DND-41 (cell line): ENCODE measurements around the gene DAB1.

ENCODE experiments used
- ATAC-seq: fragments of 200-7000 bp; cut with Tn5 transposase; 3 replicates; pipeline ENCODE4 v1.9.1; 2021; ENCODE audit warnings: low read depth; ENCODE audit not compliant: insufficient read depth
- DNase-seq: peaks from one replicate; pipeline ENCODE4 v3.0.0-alpha.2; 2020
- H2AFZ ChIP-seq: 2 replicates; pipeline ENCODE4 v1.6.0; 2012; ENCODE audit warnings: low read depth, low read length
- H3K27ac ChIP-seq: 2 replicates; pipeline ENCODE4 v1.5.1; 2012; ENCODE audit warnings: low read length, inconsistent platforms
- H3K27me3 ChIP-seq: fragments of 200-600 bp; sonication (generic); 2 replicates; pipeline ENCODE4 v1.6.0; 2012; ENCODE audit warnings: low read length, mild to moderate bottlenecking, inconsistent platforms; ENCODE audit not compliant: insufficient read depth, poor library complexity
- H3K36me3 ChIP-seq: 2 replicates; pipeline ENCODE4 v1.5.1; 2012; ENCODE audit warnings: low read length, inconsistent platforms; ENCODE audit not compliant: insufficient read depth
- H3K4me1 ChIP-seq: 2 replicates; pipeline ENCODE4 v1.5.1; 2012; ENCODE audit warnings: mild to moderate bottlenecking, low read length; ENCODE audit not compliant: insufficient read depth
- H3K4me2 ChIP-seq: 2 replicates; pipeline ENCODE4 v1.6.0; 2012; ENCODE audit warnings: mild to moderate bottlenecking, moderate library complexity, low read length, inconsistent platforms; ENCODE audit not compliant: insufficient read depth
- H3K4me3 ChIP-seq, 2 experiments: fragments of 200-600 bp in 1 of 2; shearing (Covaris generic) in 1 of 2; 2 replicates each; pipeline ENCODE4 v1.5.1; 2012 to 2016; ENCODE audit warnings: inconsistent platforms in 2 of 2, low read length in 2 of 2, mild to moderate bottlenecking in 2 of 2, low read depth in 1 of 2, moderate library complexity in 1 of 2
- H3K79me2 ChIP-seq: 2 replicates; pipeline ENCODE4 v1.6.0; 2012; ENCODE audit warnings: low read length, inconsistent platforms; ENCODE audit not compliant: insufficient read depth
- H3K9ac ChIP-seq: 2 replicates; pipeline ENCODE4 v1.6.0; 2012; ENCODE audit warnings: low read depth, mild to moderate bottlenecking, inconsistent platforms, low read length, moderate library complexity
- H3K9me3 ChIP-seq: 2 replicates; pipeline ENCODE4 v1.5.1; 2012; ENCODE audit warnings: low read length, moderate library complexity, mild to moderate bottlenecking, inconsistent platforms; ENCODE audit not compliant: insufficient read depth, severe bottlenecking
- H4K20me1 ChIP-seq: 2 replicates; pipeline ENCODE4 v1.6.0; 2012; ENCODE audit warnings: low read length; ENCODE audit not compliant: insufficient read depth
- EZH2 ChIP-seq: IDR thresholded peaks from 3 replicates; pipeline ENCODE4 v1.6.1; 2012; ENCODE audit warnings: borderline replicate concordance, low read depth, mild to moderate bottlenecking, moderate library complexity, low read length, inconsistent platforms; ENCODE audit not compliant: severe bottlenecking
- TF ChIP-seq, protein P1 (sequence below): IDR thresholded peaks from 2 replicates; pipeline ENCODE4 v1.5.1; 2012; ENCODE audit warnings: borderline replicate concordance, low read length, moderate library complexity, mild to moderate bottlenecking; ENCODE audit not compliant: poor library complexity, severe bottlenecking; ENCODE audit errors: extremely low read depth

The DAB1 gene

DNA sequence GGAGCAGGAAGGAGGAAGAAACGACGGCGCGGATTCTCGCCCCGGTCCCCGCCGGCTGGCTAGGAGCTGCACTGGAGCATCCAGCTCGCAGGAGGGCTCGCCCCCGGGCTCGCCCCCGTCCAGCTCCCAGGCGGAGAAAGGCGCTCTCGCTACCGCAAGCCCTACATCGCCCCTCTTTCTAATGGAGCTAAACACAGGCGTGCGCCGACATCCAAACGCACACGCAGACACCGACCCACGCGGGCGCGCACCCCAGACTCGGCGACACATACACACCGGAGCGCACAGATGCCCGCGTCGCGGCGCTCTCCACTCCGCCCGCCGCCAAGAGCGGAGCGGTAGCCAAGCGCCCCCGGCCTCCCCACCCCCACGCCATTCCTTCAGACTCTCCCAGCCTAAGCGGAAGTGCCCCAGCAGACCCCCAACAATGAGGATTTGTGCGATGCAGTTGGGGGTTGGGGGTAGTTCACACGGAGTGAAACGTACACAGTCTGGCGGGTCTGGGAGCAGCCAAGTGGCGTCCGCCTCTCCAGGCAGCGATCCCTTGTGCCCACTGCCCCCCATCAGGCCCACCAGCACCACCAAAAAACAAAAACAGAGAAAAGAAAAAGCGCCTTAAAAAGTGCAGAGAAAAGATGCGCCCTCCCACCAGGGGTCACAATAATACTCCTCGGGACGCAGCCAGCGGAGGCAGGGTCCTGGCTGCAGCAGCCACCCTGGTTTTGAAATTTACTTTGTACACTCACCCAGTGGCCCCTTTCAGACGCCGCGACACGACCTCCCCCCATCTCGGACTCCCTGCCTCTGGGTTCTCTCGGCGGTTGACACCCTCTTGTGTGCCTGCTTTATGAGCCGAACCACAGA is 1.4 kb downstream of the DAB1 start:
- H3K9ac ChIP-seq = no peak overlapping the region
- H3K4me3 ChIP-seq = no peak overlapping the region
- no peaks in the 10 kb centered on the region for H3K9me3 ChIP-seq
- no peak overlapping the region for H3K4me2 ChIP-seq
- H3K4me1 ChIP-seq = no peaks in the 10 kb centered on the region
- no peak overlapping the region for H3K27ac ChIP-seq
- no peaks in the 10 kb centered on the region for H3K36me3 ChIP-seq
- H2AFZ ChIP-seq = no peak overlapping the region
- DNase-seq (no peak), ATAC-seq (no peak)
- H4K20me1 ChIP-seq = no peaks in the 10 kb centered on the region
- TF ChIP-seq EZH2 = no peak
- TF ChIP-seq, protein P1, sequence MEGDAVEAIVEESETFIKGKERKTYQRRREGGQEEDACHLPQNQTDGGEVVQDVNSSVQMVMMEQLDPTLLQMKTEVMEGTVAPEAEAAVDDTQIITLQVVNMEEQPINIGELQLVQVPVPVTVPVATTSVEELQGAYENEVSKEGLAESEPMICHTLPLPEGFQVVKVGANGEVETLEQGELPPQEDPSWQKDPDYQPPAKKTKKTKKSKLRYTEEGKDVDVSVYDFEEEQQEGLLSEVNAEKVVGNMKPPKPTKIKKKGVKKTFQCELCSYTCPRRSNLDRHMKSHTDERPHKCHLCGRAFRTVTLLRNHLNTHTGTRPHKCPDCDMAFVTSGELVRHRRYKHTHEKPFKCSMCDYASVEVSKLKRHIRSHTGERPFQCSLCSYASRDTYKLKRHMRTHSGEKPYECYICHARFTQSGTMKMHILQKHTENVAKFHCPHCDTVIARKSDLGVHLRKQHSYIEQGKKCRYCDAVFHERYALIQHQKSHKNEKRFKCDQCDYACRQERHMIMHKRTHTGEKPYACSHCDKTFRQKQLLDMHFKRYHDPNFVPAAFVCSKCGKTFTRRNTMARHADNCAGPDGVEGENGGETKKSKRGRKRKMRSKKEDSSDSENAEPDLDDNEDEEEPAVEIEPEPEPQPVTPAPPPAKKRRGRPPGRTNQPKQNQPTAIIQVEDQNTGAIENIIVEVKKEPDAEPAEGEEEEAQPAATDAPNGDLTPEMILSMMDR = no peak
- no peaks in the 10 kb centered on the region for H3K27me3 ChIP-seq
- no peaks in the 10 kb centered on the region for H3K79me2 ChIP-seq

DNA sequence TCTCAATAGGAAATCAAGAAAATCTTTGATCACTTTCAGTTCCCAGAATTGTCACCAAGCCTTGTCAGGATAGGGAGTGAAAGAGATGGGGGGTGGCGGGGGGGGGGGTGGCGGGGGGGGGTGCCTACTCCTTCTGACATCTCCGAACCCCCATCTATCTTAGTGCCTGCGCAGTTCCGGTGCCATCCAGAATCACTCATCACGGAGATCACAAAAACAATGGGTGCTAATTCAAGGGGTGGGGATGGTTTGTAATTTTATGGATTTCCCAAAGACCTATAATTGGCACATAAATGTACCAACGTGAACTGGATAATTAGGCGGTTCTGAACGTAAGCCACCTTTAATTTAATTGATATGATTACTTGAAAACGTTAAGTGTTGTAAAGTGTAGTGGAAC is 2.1 kb downstream of the DAB1 start:
- DNase-seq (no peak), ATAC-seq (no peak)
- Histone ChIP-seq H3K27me3 (no peaks in the 10 kb centered on the region), H3K4me3 (no peak overlapping the region), H3K4me1 (no peaks in the 10 kb centered on the region), H3K9me3 (no peaks in the 10 kb centered on the region), H3K79me2 (no peaks in the 10 kb centered on the region), H3K36me3 (no peaks in the 10 kb centered on the region), H3K27ac (no peak overlapping the region), H4K20me1 (no peaks in the 10 kb centered on the region), H3K4me2 (no peak overlapping the region), H3K9ac (no peak overlapping the region), H2AFZ (no peak overlapping the region)
- no peak for TF ChIP-seq EZH2
- TF ChIP-seq, protein P1 = no peak

DNA sequence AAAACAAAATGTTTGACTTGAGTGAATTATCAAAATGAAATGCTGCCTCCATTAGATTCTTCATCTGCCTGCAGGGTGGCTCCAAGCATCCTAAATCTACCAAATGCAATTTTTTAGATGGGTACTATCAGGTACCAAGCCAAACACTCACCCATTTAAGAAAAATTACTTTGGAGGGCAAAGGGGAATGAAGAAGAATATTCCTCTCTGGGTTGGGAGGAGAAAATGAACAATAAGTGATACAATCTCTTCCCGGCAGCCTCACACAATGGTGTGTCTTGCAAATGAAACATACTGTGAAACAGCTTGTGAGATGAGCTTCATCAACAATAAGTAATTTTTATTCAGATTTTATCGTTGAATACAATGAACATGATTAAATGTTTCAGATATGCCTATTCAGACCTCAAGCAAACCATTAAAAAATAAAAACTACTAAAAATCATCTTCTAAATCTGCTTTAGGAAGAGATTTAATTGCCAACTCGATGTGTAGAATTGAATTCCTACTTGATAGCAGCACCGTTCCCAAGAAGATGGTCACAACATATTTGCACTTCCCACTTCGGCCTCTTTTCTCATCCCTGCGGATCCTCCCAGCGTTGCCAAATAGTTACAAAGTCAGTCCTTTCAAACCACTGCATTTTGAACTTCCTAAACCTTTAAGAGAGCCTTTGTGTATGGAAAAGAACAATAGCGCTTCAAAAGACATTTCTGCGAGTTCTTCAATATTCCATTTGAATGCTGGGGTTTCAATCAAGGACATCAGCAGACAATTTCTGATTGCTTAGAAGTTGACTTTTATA is 2.7 kb downstream of the DAB1 start:
- no peaks in the 10 kb centered on the region for H3K27me3 ChIP-seq
- no peak overlapping the region for H3K4me2 ChIP-seq
- H3K4me3 ChIP-seq = no peak overlapping the region
- no peaks in the 10 kb centered on the region for H3K79me2 ChIP-seq
- H3K27ac ChIP-seq = no peak overlapping the region
- no peak overlapping the region for H2AFZ ChIP-seq
- H3K4me1 ChIP-seq = no peaks in the 10 kb centered on the region
- no peak for ATAC-seq
- H4K20me1 ChIP-seq = no peaks in the 10 kb centered on the region
- H3K9me3 ChIP-seq = no peaks in the 10 kb centered on the region
- TF ChIP-seq EZH2 = no peak
- TF ChIP-seq, protein P1 = no peak
- DNase-seq = no peak
- H3K9ac ChIP-seq = no peak overlapping the region
- no peaks in the 10 kb centered on the region for H3K36me3 ChIP-seq
